Fibroblast of lung (primary cell): ENCODE measurements around the gene GSDMA. TPM values are rescaled to one million over a fixed set of nuclear protein-coding genes. Genes with fewer than 3 reads are reported as not detected.
A peak's percentile ranks its signal among the peaks of the same experiment; 100 is the strongest.

Source experiments
- DNase-seq, 2 donors: peaks; one replicate each; pipeline versions ENCODE4 v3.0.0 to v3.0.0-alpha.2; 2010; ENCODE audit warnings: low read depth in 2 of 2
- H2AFZ ChIP-seq: 2 replicates; pipeline ENCODE4 v1.5.1; 2012; ENCODE audit warnings: low read length, control low read depth, inconsistent platforms
- H3K27ac ChIP-seq: 2 replicates; pipeline ENCODE4 v1.5.1; 2011; ENCODE audit warnings: low read length, control low read depth; ENCODE audit not compliant: insufficient read depth
- H3K27me3 ChIP-seq: 2 replicates; pipeline ENCODE4 v1.5.1; 2011; ENCODE audit warnings: mild to moderate bottlenecking, low read length; ENCODE audit not compliant: control insufficient read depth, insufficient read depth
- H3K36me3 ChIP-seq: 2 replicates; pipeline ENCODE4 v1.5.1; 2011; ENCODE audit warnings: low read length; ENCODE audit not compliant: control insufficient read depth, insufficient read depth
- H3K4me1 ChIP-seq: 2 replicates; pipeline ENCODE4 v1.5.1; 2011; ENCODE audit warnings: low read length; ENCODE audit not compliant: control insufficient read depth, insufficient read depth; ENCODE audit errors: extremely low read depth
- H3K4me2 ChIP-seq: 2 replicates; pipeline ENCODE4 v1.5.1; 2011; ENCODE audit warnings: low read length, control low read depth; ENCODE audit not compliant: insufficient read depth; ENCODE audit errors: extremely low read depth
- H3K4me3 ChIP-seq, 4 experiments: fragments of 200-600 bp in 1 of 4; sonication (generic) in 1 of 4; replicated peaks in 1 of 4; 2 replicates each; pipeline ENCODE4 v1.5.1; 2011 to 2016; ENCODE audit warnings: low read length in 4 of 4, low read depth in 3 of 4, mild to moderate bottlenecking in 3 of 4, control low read depth in 2 of 4, inconsistent platforms in 1 of 4, mixed read lengths in 1 of 4; ENCODE audit not compliant: insufficient read depth in 1 of 4; ENCODE audit errors: control extremely low read depth in 1 of 4
- H3K79me2 ChIP-seq: 2 replicates; pipeline ENCODE4 v1.5.1; 2012; ENCODE audit warnings: mild to moderate bottlenecking, low read length, inconsistent platforms; ENCODE audit not compliant: control insufficient read depth, insufficient read depth
- H3K9ac ChIP-seq: 2 replicates; pipeline ENCODE4 v1.5.1; 2011; ENCODE audit warnings: mild to moderate bottlenecking, low read length, control low read depth; ENCODE audit not compliant: insufficient read depth
- H3K9me3 ChIP-seq: 2 replicates; pipeline ENCODE4 v1.5.1; 2012; ENCODE audit warnings: low read depth, low read length; ENCODE audit not compliant: control insufficient read depth, insufficient read depth
- H4K20me1 ChIP-seq: 2 replicates; pipeline ENCODE4 v1.5.1; 2011; ENCODE audit warnings: low read length; ENCODE audit not compliant: control insufficient read depth, insufficient read depth; ENCODE audit errors: extremely low read depth
- CTCF ChIP-seq, 2 donors: IDR thresholded peaks in 1 of 2; conservative IDR thresholded peaks in 1 of 2; 1 replicate in 1 of 2; 2 replicates in 1 of 2; pipeline ENCODE4 v1.5.1; 2011 to 2012; ENCODE audit warnings: low read length in 2 of 2, control low read depth in 1 of 2, inconsistent platforms in 1 of 2, low read depth in 1 of 2, mild to moderate bottlenecking in 1 of 2
- EZH2 ChIP-seq: IDR thresholded peaks from 2 replicates; pipeline ENCODE4 v1.5.1; 2012; ENCODE audit warnings: low read length, control low read depth, mild to moderate bottlenecking; ENCODE audit errors: missing control alignments
- polyA plus RNA-seq, 2 donors: library from polyadenylated mRNA; depleted of rRNA in 1 of 2; stranded (reverse) in 1 of 2; unstranded in 1 of 2; fragments of >200 nt; gene quantifications; 2 replicates each; pipeline ENCODE4 v1.2.1, GENCODE V29; 2011 to 2012; ENCODE audit warnings: missing spikeins in 1 of 2
- total RNA-seq: library from RNA; depleted of rRNA; stranded (reverse); fragments of >200 nt; gene quantifications from 2 replicates; pipeline ENCODE4 v1.2.1, GENCODE V29; 2014

GSDMA gene
- total and polyA plus RNA-seq, 2 donors (not counting 1 experiment from before 2014, with no cell fraction given): not detected

GRCh38 chr17:39979893-39980350, 17.1 kb downstream of the GSDMA start:
- Histone ChIP-seq H2AFZ (peak overlapping the region; percentile 89), H3K36me3 (peaks cover 8% of the 10 kb centered on the region), H3K4me3 (peak overlapping the region; percentile 45 to 84 (median 57)), H3K79me2 (peaks cover 31% of the 10 kb centered on the region), H3K27me3 (no peaks in the 10 kb centered on the region), H3K27ac (peak overlapping the region; percentile 42), H4K20me1 (no peaks in the 10 kb centered on the region), H3K9ac (peak overlapping the region; percentile 29), H3K9me3 (no peaks in the 10 kb centered on the region), H3K4me2 (peak overlapping the region; percentile 92), H3K4me1 (peaks cover 10% of the 10 kb centered on the region)
- TF ChIP-seq CTCF (conservative IDR thresholded peaks at IDR 0.05 in 1 of 2, IDR thresholded peaks at IDR 0.05 in 1 of 2; ENCODE audit: low read depth in 1 of 2, low read length in 2 of 2): peak in 1 of 2 donors; percentile 41
- TF ChIP-seq EZH2: no peak
- peak in 1 of 2 donors; percentile 58 for DNase-seq

- peak within 1 kb of the TSS; percentile 85 to 94 (median 86) for H3K4me3 ChIP-seq
- H3K9ac ChIP-seq: peak within 1 kb of the TSS; percentile 97
- H3K9me3 ChIP-seq: no peaks in the 10 kb centered on the region
- peaks cover 10% of the 10 kb centered on the region for H3K4me1 ChIP-seq
- H2AFZ ChIP-seq: peak within 1 kb of the TSS; percentile 89
- TF ChIP-seq CTCF (conservative IDR thresholded peaks at IDR 0.05 in 1 of 2, IDR thresholded peaks at IDR 0.05 in 1 of 2; ENCODE audit: low read depth in 1 of 2, low read length in 2 of 2): peak; percentile 74 to 77
- TF ChIP-seq EZH2: no peak
- peaks cover 31% of the 10 kb centered on the region for H3K79me2 ChIP-seq
- H3K27ac ChIP-seq: peak within 1 kb of the TSS; percentile 93
- peaks cover 13% of the 10 kb centered on the region for H3K36me3 ChIP-seq
- H4K20me1 ChIP-seq: no peaks in the 10 kb centered on the region
- no peaks in the 10 kb centered on the region for H3K27me3 ChIP-seq
- DNase-seq: peak; percentile 99 to 100
- peak within 1 kb of the TSS; percentile 92 for H3K4me2 ChIP-seq
Measured at GRCh38 chr17:39980351-39981206, 17.8 kb downstream of the GSDMA start, which contains the start of gene PSMD3. PSMD3 (plus strand) TSS chr17:39980807; CDS start chr17:39980971, 164 bp downstream.

- Histone ChIP-seq H4K20me1 (no peaks in the 10 kb centered on the region), H3K27ac (peak overlapping the region; percentile 93), H3K4me3 (peak overlapping the region; percentile 85 to 94 (median 86)), H3K4me2 (peak overlapping the region; percentile 86), H2AFZ (peak overlapping the region; percentile 39), H3K36me3 (peaks cover 13% of the 10 kb centered on the region), H3K27me3 (no peaks in the 10 kb centered on the region), H3K9me3 (no peaks in the 10 kb centered on the region), H3K4me1 (peaks cover 10% of the 10 kb centered on the region), H3K9ac (peak overlapping the region; percentile 97), H3K79me2 (peaks cover 31% of the 10 kb centered on the region)
- TF ChIP-seq CTCF (conservative IDR thresholded peaks at IDR 0.05 in 1 of 2, IDR thresholded peaks at IDR 0.05 in 1 of 2; ENCODE audit: low read depth in 1 of 2, low read length in 2 of 2): peak in 1 of 2 donors; percentile 4
- no peak for TF ChIP-seq EZH2
- DNase-seq: peak in 1 of 2 donors; percentile 2
Measured at GRCh38 chr17:39981207-39981741, 18.5 kb downstream of the GSDMA start.
